Stimulated activated CD4-positive, alpha-beta T cell treated with anti-CD3 and anti-CD28 coated beads, TNF-alpha, amount 100 ng/mL, for 4 hours (primary cell): Measurements from ENCODE around the gene TRIM67.
A peak's percentile ranks its signal among the peaks of the same experiment; 100 is the strongest.

Source experiments
- DNase-seq, 3 experiments: peaks; one replicate each; pipeline ENCODE4 v3.0.0-alpha.2; 2020; ENCODE audit warnings: low read depth in 3 of 3

Gene TRIM67

DNA sequence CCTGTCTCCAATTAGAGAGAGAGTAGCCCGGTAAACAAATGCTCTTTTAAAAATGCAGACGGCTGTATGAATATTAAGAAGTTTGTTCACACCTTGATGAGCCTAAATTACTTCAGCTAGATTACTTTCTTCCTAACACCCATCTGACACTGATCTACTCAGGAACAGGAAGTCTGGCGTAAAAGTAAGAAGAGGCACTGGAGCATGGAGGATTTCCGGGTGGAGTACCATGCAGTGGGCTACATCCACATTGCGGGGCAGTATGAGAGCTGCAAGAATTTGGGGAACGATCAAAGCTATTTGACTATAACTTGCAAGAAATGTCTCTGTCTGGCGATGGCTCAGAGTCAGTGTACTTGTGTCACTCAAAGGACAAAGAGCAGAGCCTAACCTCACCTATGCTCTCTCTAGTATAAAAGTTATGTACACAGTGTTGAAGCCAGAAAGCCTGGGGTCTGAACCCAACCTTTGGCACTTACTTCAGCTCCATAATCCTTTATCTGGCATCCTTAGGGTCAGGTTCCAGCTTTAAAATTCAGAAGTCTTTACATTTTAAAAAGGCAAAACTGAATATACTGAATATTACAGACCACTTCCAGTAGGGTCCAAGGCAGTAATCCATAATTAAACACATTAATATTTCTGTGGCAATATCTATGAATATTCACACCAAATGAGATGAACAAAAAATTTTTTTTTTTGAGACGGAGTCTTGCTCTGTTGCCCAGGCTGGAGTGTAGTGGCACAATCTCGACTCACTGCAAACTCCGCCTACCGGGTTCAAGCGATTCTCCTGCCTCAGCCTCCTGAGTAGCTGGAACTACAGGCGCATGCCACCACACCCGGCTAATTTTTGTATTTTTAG is 71.2 kb downstream of the TRIM67 start:
- DNase-seq: no peak

DNA sequence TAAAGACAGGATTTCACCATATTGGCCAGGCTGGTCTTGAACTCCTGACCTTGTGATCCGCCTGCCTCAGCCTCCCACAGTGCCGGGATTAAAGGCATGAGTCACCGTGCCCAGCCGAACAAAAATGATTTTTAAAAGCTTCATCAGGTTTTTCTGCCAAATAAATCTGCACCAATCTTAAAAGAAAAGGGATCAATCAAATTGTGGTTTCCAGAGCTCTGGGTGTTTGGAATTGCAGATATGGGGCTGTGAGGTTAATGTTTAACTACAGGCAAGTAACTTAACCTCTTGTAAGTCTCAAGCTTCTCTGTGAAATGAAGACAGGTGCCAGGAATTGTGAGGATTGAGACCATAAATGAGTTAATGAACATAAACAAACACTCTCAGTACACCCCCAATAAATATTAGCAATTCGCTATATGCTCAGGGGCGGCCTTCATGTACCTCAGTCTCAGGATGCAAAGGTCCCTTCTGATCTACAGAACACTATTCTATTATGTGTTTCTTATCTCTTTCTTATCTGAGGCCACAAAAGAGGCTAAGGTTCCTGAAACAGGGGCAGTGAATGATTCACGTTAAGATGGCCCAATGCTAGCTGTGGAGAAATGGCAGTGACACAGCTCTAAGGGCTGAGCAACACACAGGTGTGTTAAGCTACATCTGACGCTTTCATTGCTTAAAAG is 72.0 kb downstream of the TRIM67 start:
- DNase-seq: no peak

- DNase-seq: no peak
These were observed 72.6 kb downstream of the TRIM67 start for GRCh38 chr1:231234506-231234905.

DNA sequence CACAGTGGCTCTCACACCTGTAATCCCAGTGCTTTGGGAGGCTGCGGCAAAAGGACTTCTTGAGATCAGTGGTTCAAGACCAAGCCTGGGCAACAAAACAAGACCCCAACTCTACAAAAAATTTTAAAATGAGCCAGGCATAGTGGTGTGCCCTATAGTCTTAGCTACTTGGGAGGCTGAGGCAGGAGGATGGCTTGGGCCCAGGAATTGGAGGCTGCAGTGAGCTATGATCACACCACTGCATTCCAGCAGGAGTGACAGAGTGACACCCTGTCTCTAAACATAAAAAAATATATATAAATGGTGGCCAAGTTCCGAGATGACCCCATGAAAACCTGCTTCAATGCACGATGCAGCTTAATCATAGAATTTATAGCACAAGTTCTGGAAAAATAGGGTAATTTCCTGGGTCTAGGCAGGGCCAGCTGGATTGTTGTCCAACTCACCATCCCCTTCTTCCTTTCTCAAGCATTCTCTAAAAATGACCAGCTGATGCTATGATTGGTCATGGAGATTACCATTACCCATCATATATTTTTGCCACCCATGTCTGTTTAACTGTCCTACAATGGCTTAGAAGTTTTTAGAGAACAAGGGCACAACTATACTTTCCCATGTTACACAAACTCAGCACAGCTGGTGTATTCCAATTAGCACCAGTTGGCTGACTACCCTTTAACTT is 73.8 kb downstream of the TRIM67 start:
- DNase-seq: no peak

DNA sequence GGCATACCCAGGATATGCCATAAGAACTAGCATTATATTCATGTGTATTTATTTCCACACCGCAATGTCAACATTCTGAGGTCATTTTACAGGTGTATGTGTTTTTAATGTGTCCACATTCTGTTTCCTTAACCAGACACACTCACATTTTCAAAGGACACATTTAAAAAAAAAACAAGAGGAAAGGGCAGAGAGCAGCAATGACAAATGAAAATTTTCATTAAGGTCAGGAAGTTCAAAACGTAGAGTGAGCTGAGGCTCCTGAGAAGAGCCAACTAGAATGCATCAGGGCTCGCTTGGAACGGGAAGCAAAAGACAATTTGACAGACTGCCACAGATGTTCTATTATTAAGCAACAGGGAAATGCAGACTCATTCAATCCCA is 74.3 kb downstream of the TRIM67 start:
- no peak for DNase-seq

- DNase-seq: no peak
These were observed 75.1 kb downstream of the TRIM67 start for GRCh38 chr1:231236938-231237337.

DNA sequence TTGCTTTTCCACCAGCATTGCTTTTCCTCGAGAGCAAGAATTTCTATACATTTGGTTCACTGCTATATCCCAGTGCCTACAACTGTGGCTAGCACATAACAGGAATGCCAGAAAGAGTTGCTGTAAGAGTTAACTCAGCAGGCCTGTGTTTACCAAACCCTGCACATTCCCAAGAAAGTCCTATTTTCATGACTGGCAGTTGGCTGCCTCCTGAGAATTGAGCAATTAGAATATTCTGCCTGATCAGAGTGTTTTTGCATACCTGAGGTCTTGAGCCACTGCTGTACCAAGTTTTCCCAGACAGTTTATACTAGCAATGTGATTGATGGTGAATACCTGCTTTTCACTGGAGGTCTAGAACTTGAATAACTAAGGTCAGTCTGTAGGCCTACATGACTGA is 76.4 kb downstream of the TRIM67 start:
- no peak for DNase-seq

GRCh38 chr1:231240531-231240882 is 78.6 kb downstream of the TRIM67 start:
- DNase-seq: peak in 2 of 3 experiments; percentile 2 to 3

- peak; percentile 79 to 82 (median 82) for DNase-seq
These were observed 79.3 kb downstream of the TRIM67 start, which contains the start of gene GNPAT for GRCh38 chr1:231240883-231241735. Gene GNPAT (plus strand): TSS chr1:231241212. CDS start chr1:231241379, 167 bp downstream.

DNA sequence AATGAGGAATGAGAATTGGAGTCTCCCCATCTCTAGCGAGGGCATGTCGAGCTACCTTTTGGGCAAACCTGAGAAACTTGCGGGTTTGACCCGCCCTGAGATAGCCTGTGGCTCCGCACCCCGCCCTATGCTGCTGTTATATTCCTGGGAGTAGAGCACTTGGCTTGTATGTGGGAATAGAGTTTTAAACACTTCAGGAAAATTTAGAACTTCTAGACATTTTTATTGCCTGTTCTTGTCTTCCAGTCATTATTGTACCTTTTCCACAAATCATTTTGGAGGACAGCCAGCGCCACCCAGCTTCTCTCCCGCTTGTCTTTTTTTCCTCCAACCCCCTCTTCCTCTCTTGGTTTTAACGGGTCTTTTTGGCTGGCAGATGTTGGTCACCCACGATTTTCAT is 79.9 kb downstream of the TRIM67 start:
- no peak for DNase-seq

GRCh38 chr1:231242516-231243198 is 80.8 kb downstream of the TRIM67 start:
- DNase-seq: no peak

- DNase-seq: no peak
These were observed 86.9 kb downstream of the TRIM67 start for GRCh38 chr1:231248778-231249177.

DNA sequence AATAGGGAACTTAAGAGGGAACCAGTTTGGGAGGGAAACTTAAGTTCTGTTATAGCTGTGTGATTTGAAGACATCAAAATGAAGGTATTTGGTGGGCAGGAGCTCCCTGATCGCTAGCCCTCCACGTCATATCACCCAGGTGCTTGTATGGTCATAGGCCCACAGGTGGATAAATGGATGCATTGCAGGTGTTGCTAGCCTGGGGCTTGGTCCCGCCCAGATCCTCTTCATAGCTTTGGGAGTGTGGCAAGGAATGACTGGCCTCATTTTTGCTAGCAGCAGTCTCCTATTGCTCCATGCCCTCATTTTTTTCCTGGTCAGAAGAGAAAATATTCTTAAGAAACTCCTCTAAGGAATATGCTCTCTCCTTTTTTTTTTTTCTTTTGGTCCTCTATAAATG is 90.5 kb downstream of the TRIM67 start:
- DNase-seq: no peak

DNA sequence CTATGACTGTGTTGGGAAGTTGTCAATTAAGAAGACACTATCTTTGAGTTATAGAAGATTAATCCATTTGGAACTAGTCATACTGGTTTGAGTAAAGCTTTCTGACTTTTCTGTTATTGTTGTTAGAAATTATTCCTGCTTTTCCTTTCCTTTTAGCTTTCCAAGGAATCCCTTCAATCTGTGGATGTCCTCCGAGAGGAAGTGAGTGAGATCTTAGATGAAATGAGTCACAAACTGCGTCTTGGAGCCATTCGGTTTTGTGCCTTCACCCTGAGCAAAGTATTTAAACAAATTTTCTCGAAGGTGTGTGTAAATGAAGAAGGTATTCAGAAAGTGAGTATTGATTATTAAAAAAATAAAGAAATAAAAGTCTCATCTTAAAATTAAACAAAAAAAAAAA is 98.5 kb downstream of the TRIM67 start:
- DNase-seq: no peak

DNA sequence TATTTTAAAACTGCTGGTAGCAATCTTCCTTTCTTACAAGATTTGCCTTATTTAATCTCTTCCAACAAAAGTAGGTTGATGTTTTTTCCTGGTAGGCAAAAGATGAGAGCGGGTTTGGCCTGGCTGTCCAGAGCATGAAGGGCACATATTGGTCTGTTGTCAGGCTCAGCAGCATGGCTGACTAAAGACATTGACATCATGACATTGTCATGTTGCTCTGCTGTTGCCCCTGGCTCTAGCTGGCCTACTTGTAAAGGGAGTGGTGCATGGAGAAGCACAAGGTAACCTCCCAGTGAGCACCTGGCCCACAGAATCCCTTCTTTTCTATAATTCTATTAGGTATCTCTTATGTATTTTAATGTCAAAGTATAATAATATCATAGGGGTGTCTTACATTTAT is 102.8 kb downstream of the TRIM67 start:
- DNase-seq: no peak

DNA sequence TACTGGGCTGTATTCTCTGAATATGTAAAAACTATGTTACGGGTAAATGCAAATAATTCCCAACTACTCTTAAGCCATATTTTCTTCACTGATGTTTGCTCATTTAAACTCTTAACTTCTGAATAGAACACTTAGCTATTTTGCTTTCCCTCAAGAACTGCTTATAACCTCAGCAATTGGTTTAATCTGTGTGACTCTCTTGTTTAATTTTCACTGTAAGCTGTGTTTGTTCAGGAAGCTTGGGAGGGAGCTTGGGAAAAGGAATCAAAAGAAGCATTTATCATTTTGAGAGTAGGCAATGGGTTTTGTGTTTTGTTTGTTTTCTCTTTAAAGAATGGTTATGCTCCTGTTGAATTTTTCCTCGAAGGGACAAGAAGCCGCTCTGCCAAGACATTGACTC is 103.5 kb downstream of the TRIM67 start:
- DNase-seq: no peak

DNA sequence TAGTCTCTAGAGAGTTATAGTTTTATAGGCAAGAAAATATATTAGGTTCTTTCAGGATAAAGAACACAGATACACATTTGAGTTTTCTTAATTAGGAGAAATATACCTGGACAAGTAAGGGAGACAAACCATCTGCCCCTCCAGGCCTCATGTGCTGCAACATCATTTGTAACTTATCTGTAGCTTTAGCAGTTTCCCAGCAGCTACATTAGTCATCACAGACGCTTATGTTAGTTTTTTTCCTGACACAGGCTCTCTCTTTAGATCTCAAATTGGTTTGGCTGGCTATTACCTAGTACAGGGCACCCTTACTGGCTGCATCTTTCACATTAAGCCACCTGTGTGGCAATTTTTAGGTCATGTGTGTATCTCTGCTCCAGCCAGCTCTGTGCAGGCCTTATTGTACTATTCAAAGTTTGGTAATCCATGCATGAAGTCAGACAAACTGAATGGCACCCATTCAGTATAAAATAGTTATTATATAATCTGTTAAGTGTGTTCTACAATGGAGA is 105.0 kb downstream of the TRIM67 start:
- no peak for DNase-seq
